DND-41 (cell line): ENCODE results near the gene DNLZ.

Experiments
- CTCF ChIP-seq: IDR thresholded peaks from 2 replicates; pipeline ENCODE4 v1.5.1; 2012; ENCODE audit warnings: borderline replicate concordance, low read length, moderate library complexity, mild to moderate bottlenecking; ENCODE audit not compliant: poor library complexity, severe bottlenecking; ENCODE audit errors: extremely low read depth
- EZH2 ChIP-seq: IDR thresholded peaks from 3 replicates; pipeline ENCODE4 v1.6.1; 2012; ENCODE audit warnings: borderline replicate concordance, low read depth, mild to moderate bottlenecking, moderate library complexity, low read length, inconsistent platforms; ENCODE audit not compliant: severe bottlenecking

- TF ChIP-seq CTCF (no peak), EZH2 (no peak)
Measured at GRCh38 chr9:136358888-136359287, 4.7 kb downstream of the DNLZ start.
